Measurements from ENCODE around the gene SPDYE17. TPM values are rescaled to one million over a fixed set of nuclear protein-coding genes. Genes with fewer than 3 reads are reported as not detected.
"Not testable (repeated sequence)": the region's sequence is repeated elsewhere in the genome, so short reads cannot be mapped to it uniquely, and the experiment has no call there.

Gene SPDYE17
- polyA plus RNA-seq, 1 donor = not detected

GRCh38 chr7:76972391-76972790 is 59.8 kb downstream of the SPDYE17 start:
- DNase-seq = not testable (repeated sequence)

Other genes with a start within 250 kb of the SPDYE17 start
- gene SPDYE18, start 30.2 kb upstream of the SPDYE17 start, polyA plus RNA-seq (ENCODE audit: insufficient read length) = 0.85 TPM
- 33.8 TPM for gene CCDC146, start 90.3 kb upstream of the SPDYE17 start, polyA plus RNA-seq (ENCODE audit: insufficient read length)
- 56.0 TPM for gene FGL2, start 167.5 kb upstream of the SPDYE17 start, polyA plus RNA-seq (ENCODE audit: insufficient read length)